ENCODE results near the gene VPS25. TPM values are rescaled to one million over a fixed set of nuclear protein-coding genes. Genes with fewer than 3 reads are reported as not detected.
"Not testable (repeated sequence)": the region's sequence is repeated elsewhere in the genome, so short reads cannot be mapped to it uniquely, and the experiment has no call there.

VPS25 gene
- total RNA-seq, 6 donors from 2014 or later, result 19.0 to 54.6 (median 36.7) TPM

DNA sequence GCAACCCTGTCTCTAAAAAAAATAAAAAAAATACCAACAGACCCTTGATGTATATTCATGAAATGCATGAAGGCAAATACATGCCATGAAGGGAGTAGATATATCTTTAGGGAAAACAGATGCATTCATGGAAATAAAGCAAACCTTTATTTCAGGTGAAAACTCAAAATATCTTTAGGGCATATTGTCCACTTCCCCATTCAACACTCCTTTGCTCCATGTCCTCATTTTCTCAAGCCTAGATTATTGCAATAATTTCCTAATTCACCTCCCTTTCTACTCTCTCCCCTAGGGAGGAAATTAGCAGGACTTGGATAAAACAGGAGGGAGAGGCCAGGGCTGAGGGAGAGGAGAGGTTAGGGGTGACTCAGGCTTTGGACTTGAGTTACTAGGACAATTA is 5.7 kb upstream of the VPS25 start:
- DNase-seq (no peak), ATAC-seq (ENCODE audit: low FRiP score in 2 of 2) (no peak)
- H3K4me1 ChIP-seq, result peaks cover 0 to 15% (median 3%) of the 10 kb centered on the region in 4 donors
- no peaks in the 10 kb centered on the region for H3K27me3 ChIP-seq
- no peak overlapping the region for H3K4me3 ChIP-seq
- no peak overlapping the region for H3K27ac ChIP-seq
- no peaks in the 10 kb centered on the region for H3K9me3 ChIP-seq
- H3K36me3 ChIP-seq, result no peaks in the 10 kb centered on the region
- no peak for TF ChIP-seq EP300 (IDR thresholded peaks at IDR 0.05)
- TF ChIP-seq POLR2AphosphoS5 (IDR thresholded peaks at IDR 0.05), result no peak
- no peak for TF ChIP-seq POLR2A (IDR thresholded peaks at IDR 0.05)
- TF ChIP-seq, protein P1, sequence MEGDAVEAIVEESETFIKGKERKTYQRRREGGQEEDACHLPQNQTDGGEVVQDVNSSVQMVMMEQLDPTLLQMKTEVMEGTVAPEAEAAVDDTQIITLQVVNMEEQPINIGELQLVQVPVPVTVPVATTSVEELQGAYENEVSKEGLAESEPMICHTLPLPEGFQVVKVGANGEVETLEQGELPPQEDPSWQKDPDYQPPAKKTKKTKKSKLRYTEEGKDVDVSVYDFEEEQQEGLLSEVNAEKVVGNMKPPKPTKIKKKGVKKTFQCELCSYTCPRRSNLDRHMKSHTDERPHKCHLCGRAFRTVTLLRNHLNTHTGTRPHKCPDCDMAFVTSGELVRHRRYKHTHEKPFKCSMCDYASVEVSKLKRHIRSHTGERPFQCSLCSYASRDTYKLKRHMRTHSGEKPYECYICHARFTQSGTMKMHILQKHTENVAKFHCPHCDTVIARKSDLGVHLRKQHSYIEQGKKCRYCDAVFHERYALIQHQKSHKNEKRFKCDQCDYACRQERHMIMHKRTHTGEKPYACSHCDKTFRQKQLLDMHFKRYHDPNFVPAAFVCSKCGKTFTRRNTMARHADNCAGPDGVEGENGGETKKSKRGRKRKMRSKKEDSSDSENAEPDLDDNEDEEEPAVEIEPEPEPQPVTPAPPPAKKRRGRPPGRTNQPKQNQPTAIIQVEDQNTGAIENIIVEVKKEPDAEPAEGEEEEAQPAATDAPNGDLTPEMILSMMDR (IDR thresholded peaks at IDR 0.05), result no peak

DNA sequence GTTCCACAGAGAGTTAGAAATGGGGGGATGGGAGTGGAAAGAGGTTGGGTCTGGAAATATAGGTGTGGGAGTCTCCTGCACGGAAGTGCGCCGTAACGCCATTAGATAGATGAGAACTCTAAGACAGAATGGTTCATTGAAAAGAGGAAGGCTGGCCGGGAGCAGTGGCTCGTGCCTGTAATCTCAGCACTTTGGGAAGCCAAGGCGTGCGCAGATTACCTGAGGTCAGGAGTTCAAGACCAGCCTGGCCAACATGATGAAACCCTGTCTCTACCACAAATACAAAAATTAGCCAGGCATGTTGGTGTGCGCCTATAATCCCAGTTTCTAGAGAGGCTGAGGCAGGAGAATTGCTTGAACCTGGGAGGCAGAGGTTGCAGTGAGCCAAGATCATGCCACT is 5.2 kb upstream of the VPS25 start:
- not testable (repeated sequence) for H3K4me3 ChIP-seq; DNase-seq; H3K36me3 ChIP-seq; H3K9me3 ChIP-seq; H3K27ac ChIP-seq; ATAC-seq (ENCODE audit: low FRiP score in 2 of 2); H3K27me3 ChIP-seq
- 68% methylated on average over 9 of the region's 9 CpGs for WGBS, 2 donors
- peaks cover 0 to 18% (median 8%) of the 10 kb centered on the region in 4 donors for H3K4me1 ChIP-seq

DNA sequence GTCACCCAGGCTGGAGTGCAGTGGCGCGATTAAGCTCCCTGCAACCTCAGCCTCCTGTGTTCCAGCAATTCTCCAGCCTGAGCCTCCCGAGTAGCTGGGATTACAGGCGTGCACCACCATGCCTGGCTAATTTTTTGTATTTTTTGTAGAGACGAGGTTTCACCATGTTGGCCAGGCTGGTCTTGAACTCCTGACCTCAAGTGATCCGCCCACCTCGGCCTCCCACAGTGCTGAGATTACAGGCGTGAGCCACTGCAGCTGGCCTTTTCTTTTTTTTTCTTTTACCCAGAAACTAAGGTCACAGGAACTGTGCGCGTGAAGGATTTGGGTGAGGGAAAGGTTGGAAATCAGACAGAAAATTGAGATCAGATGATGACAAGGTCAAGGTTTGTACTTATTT is 3.3 kb upstream of the VPS25 start:
- H3K27ac ChIP-seq; H3K9me3 ChIP-seq; H3K4me3 ChIP-seq; ATAC-seq (ENCODE audit: low FRiP score in 2 of 2); H3K27me3 ChIP-seq; H3K36me3 ChIP-seq; DNase-seq: not testable (repeated sequence)
- peaks cover 10 to 20% (median 14%) of the 10 kb centered on the region in 4 donors for H3K4me1 ChIP-seq
- WGBS, 2 donors, result 76 to 80% methylated on average over 10 of the region's 10 CpGs

DNA sequence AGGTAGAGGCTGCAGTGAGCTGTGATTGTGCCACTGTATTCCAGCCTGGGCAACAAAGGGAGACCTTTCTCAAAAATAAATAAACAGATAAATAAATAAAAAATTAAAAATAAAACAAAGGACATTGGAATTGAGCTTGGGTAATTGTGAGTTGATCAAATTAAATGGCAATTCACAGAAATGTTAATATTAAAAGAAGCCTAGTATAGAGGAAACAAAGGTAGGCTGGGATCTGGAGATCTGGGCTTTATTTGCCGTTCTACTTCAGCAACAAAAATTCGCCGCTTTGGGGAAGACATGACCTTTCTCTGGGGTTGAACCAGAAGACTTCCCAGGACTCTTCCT is 332 bp upstream of the VPS25 start:
- H3K4me1 ChIP-seq, result peaks cover 10 to 25% (median 14%) of the 10 kb centered on the region in 4 donors
- no peak for ATAC-seq (ENCODE audit: low FRiP score in 2 of 2)
- peak overlapping the region; percentile 79 to 85 (median 80) for H3K4me3 ChIP-seq
- TF ChIP-seq EP300 (IDR thresholded peaks at IDR 0.05) (no peak), POLR2AphosphoS5 (IDR thresholded peaks at IDR 0.05) (no peak)
- TF ChIP-seq, protein P1 (IDR thresholded peaks at IDR 0.05), result no peak
- H3K27me3 ChIP-seq, result no peaks in the 10 kb centered on the region
- WGBS, 2 donors, result 3 to 6% methylated on average over 3 of the region's 3 CpGs
- H3K9me3 ChIP-seq, result no peaks in the 10 kb centered on the region
- H3K27ac ChIP-seq, result peak overlapping the region; percentile 81 to 91 (median 86)
- no peak for DNase-seq
- H3K36me3 ChIP-seq, result peaks cover 14 to 33% (median 22%) of the 10 kb centered on the region in 4 donors

DNA sequence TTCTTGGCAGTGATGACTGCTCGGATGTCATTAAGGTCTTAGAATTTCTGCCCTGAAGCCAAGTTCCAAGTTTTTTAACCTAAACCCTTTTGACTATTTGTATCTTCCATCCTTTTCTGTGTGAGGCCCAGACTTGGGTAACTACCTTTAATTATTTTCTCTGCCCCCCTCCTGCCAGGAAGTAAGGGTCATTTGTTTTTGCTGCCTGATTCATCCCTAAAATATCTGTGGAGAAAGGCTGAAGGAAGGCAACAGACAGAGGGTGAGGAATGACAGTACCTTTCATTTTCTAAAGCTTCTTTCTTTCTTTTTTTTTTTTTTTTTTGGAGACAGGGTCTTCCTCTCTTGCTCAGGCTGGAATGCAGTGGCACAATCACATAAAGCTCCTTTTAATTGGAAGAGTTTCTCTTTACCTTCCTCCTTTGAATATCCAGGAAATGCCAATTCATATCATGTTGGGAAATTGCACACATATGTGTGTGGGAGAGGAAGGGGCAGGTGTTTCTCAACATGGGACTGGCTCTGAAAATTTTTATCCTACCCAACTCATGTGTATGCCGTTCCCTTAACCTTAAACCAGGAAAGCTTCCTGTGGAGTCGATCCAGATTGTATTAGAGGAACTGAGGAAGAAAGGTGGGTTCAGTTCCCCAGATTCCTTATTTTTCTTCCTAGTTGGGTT is 957 bp downstream of the VPS25 start:
- DNase-seq (no peak), ATAC-seq (ENCODE audit: low FRiP score in 2 of 2) (no peak)
- peak overlapping the region; percentile 79 to 85 (median 80) for H3K4me3 ChIP-seq
- peaks cover 22 to 46% (median 31%) of the 10 kb centered on the region in 4 donors for H3K36me3 ChIP-seq
- H3K9me3 ChIP-seq, result no peaks in the 10 kb centered on the region
- H3K27ac ChIP-seq, result peak overlapping the region in 3 of 4 donors; percentile 82 to 91 (median 89)
- no peaks in the 10 kb centered on the region for H3K27me3 ChIP-seq
- TF ChIP-seq, protein P1 (IDR thresholded peaks at IDR 0.05), result no peak
- TF ChIP-seq POLR2AphosphoS5 (IDR thresholded peaks at IDR 0.05), result no peak
- no peak for TF ChIP-seq POLR2A (IDR thresholded peaks at IDR 0.05)
- no peak for TF ChIP-seq EP300 (IDR thresholded peaks at IDR 0.05)
- 66 to 74% methylated on average over 3 of the region's 3 CpGs for WGBS, 2 donors
- H3K4me1 ChIP-seq, result peaks cover 10 to 25% (median 14%) of the 10 kb centered on the region in 4 donors

DNA sequence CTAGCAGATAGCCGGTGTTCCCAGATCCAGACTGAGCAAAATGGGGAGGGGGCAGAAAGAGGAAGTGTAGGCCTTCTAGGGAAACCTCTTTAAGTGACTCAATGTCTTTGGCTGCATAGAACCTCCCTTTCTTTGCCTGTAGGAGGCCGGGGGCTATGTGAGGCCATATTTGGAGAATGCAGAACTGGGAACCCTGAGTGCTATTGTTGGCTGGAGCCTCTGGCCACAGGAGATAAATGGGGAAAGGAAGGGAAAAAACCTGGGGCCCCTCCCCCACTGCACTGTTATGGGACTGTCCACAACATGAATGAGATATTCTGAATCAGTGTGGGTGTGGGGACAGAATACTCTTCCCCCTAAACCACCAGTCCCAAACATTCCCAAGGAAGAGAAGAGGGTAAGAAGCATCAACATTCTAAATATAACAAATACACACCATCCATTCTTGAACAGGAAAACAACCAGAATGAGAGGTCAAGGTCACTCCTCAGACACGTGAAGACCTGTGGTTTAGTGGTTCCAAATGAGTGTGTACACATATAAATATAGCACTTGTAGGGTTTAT is 2.4 kb downstream of the VPS25 start:
- Histone ChIP-seq H3K36me3 (peaks cover 22 to 54% (median 36%) of the 10 kb centered on the region in 4 donors), H3K9me3 (no peaks in the 10 kb centered on the region), H3K4me3 (no peak overlapping the region), H3K27me3 (peaks cover 0 to 4% (median 1%) of the 10 kb centered on the region in 4 donors), H3K4me1 (peaks cover 16 to 38% (median 21%) of the 10 kb centered on the region in 4 donors), H3K27ac (no peak overlapping the region)
- WGBS, 2 donors, result 63 to 64% methylated on average over 3 of the region's 3 CpGs
- TF ChIP-seq EP300 (IDR thresholded peaks at IDR 0.05), result no peak
- TF ChIP-seq, protein P1 (IDR thresholded peaks at IDR 0.05), result no peak
- no peak for TF ChIP-seq POLR2AphosphoS5 (IDR thresholded peaks at IDR 0.05)
- no peak for TF ChIP-seq POLR2A (IDR thresholded peaks at IDR 0.05)
- DNase-seq, result no peak
- no peak for ATAC-seq (ENCODE audit: low FRiP score in 2 of 2)

All from upper lobe of left lung (tissue), 6 donors.